Measurements from ENCODE around the gene ZNF503.

- TF ChIP-seq, protein P1, sequence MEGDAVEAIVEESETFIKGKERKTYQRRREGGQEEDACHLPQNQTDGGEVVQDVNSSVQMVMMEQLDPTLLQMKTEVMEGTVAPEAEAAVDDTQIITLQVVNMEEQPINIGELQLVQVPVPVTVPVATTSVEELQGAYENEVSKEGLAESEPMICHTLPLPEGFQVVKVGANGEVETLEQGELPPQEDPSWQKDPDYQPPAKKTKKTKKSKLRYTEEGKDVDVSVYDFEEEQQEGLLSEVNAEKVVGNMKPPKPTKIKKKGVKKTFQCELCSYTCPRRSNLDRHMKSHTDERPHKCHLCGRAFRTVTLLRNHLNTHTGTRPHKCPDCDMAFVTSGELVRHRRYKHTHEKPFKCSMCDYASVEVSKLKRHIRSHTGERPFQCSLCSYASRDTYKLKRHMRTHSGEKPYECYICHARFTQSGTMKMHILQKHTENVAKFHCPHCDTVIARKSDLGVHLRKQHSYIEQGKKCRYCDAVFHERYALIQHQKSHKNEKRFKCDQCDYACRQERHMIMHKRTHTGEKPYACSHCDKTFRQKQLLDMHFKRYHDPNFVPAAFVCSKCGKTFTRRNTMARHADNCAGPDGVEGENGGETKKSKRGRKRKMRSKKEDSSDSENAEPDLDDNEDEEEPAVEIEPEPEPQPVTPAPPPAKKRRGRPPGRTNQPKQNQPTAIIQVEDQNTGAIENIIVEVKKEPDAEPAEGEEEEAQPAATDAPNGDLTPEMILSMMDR (conservative IDR thresholded peaks at IDR 0.05; ENCODE audit: low read depth, low read length) = no peak
- TF ChIP-seq EZH2phosphoT487 (IDR thresholded peaks at IDR 0.05; ENCODE audit: borderline replicate concordance, low read length) = no peak
Measured at GRCh38 chr10:75378379-75378778, 23.2 kb downstream of the ZNF503 start.

All from PC-3 (cell line).